GM23248 (cell line): Measurements from ENCODE around the gene ZC3H14. TPM values are rescaled to one million over a fixed set of nuclear protein-coding genes. Genes with fewer than 3 reads are reported as not detected.

Source experiments
- DNase-seq: peaks from one replicate; pipeline ENCODE4 v3.0.0-alpha.2; 2015
- H2AFZ ChIP-seq: fragments of 200-600 bp; sonication (generic); 2 replicates; pipeline ENCODE4 v1.6.1; 2016; ENCODE audit warnings: antibody characterized with exemption
- H3F3A ChIP-seq: fragments of 200-600 bp; sonication (generic); 2 replicates; pipeline ENCODE4 v1.6.1; 2016; ENCODE audit warnings: mild to moderate bottlenecking, antibody characterized with exemption, mixed run types; ENCODE audit not compliant: insufficient read depth
- H3K27ac ChIP-seq: fragments of 200-600 bp; sonication (generic); 2 replicates; pipeline ENCODE4 v1.5.1; 2016; ENCODE audit warnings: mild to moderate bottlenecking
- H3K27me3 ChIP-seq: fragments of 200-600 bp; sonication (generic); replicated peaks from 2 replicates; pipeline ENCODE4 v1.6.1; 2016; ENCODE audit warnings: mild to moderate bottlenecking; ENCODE audit not compliant: insufficient read depth
- H3K36me3 ChIP-seq: fragments of 200-600 bp; sonication (generic); 2 replicates; pipeline ENCODE4 v1.6.1; 2016; ENCODE audit warnings: low read depth, mild to moderate bottlenecking
- H3K4me1 ChIP-seq: fragments of 200-600 bp; sonication (generic); 2 replicates; pipeline ENCODE4 v1.6.1; 2016; ENCODE audit warnings: mild to moderate bottlenecking; ENCODE audit not compliant: insufficient read depth
- H3K4me2 ChIP-seq: fragments of 200-600 bp; sonication (generic); one replicate; pipeline ENCODE4 v1.6.1; 2016; ENCODE audit warnings: mild to moderate bottlenecking; ENCODE audit not compliant: unreplicated experiment
- H3K4me3 ChIP-seq: fragments of 200-600 bp; sonication (generic); 2 replicates; pipeline ENCODE4 v1.5.1; 2016; ENCODE audit warnings: mild to moderate bottlenecking
- H3K79me2 ChIP-seq: fragments of 200-600 bp; sonication (generic); 2 replicates; pipeline ENCODE4 v1.6.1; 2016; ENCODE audit warnings: mild to moderate bottlenecking; ENCODE audit not compliant: insufficient read depth
- H3K9ac ChIP-seq: fragments of 200-600 bp; sonication (generic); 2 replicates; pipeline ENCODE4 v1.6.1; 2016; ENCODE audit warnings: mild to moderate bottlenecking
- H3K9me2 ChIP-seq: fragments of 200-600 bp; sonication (generic); 2 replicates; pipeline ENCODE4 v1.6.1; 2016; ENCODE audit warnings: mixed run types, mild to moderate bottlenecking, moderate library complexity; ENCODE audit not compliant: insufficient read depth
- H3K9me3 ChIP-seq: fragments of 200-600 bp; sonication (generic); one replicate; pipeline ENCODE4 v1.6.1; 2017; ENCODE audit warnings: low read depth
- H4K20me1 ChIP-seq: fragments of 200-600 bp; sonication (generic); 2 replicates; pipeline ENCODE4 v1.6.0; 2016; ENCODE audit not compliant: insufficient read depth
- EZH2 ChIP-seq: fragments of 200-600 bp; sonication (generic); IDR thresholded peaks from 2 replicates; pipeline ENCODE4 v1.6.1; 2018; ENCODE audit warnings: antibody characterized with exemption, mild to moderate bottlenecking; ENCODE audit not compliant: insufficient read depth, poor library complexity, severe bottlenecking
- EZH2phosphoT487 ChIP-seq: fragments of 200-600 bp; sonication (generic); IDR thresholded peaks from 2 replicates; pipeline ENCODE4 v1.6.1; 2018; ENCODE audit warnings: antibody characterized with exemption, moderate library complexity, mild to moderate bottlenecking, low read depth; ENCODE audit not compliant: insufficient read depth
- WGBS, 2 experiments: methylation state at CpG; one replicate each; pipeline ENCODE4 v1.1.6; 2015 to 2017; ENCODE audit warnings: low lambda C conversion rate in 2 of 2, low coverage in 1 of 2; ENCODE audit errors: missing lambda C conversion rate in 2 of 2; 5-methylcytosine and 5-hydroxymethylcytosine counted together
- in situ Hi-C: fragments of 300-500 bp; cut with MboI; formaldehyde crosslinking; loops from 2 replicates; pipeline ENCODE4 v1.15.0; 2020
- polyA plus RNA-seq: library from polyadenylated mRNA; unstranded; fragments of >200 nt; fragmentation: Nextera tagmentation; extraction: Ambion mirVana; gene quantifications from 2 replicates; pipeline ENCODE4 v1.2.1, GENCODE V29; 2016
- total RNA-seq: library from RNA; depleted of rRNA; stranded (reverse); fragments of >200 nt; shearing (Covaris generic); gene quantifications from 2 replicates; pipeline ENCODE4 v1.2.3, GENCODE V29; 2014

ZC3H14 gene
- total and polyA plus RNA-seq, 2 experiments from 2014 or later: 65.6 to 70.0 TPM

GRCh38 chr14:88639221-88639620, 76.4 kb downstream of the ZC3H14 start:
- Histone ChIP-seq H3K9me2 (peaks cover 4% of the 10 kb centered on the region; the same call in 1 of the 2 replicates), H3K4me1 (no peaks in the 10 kb centered on the region), H2AFZ (no peak overlapping the region), H3K4me3 (no peak overlapping the region), H3K27ac (no peak overlapping the region), H4K20me1 (no peaks in the 10 kb centered on the region), H3K4me2 (no peak overlapping the region), H3K36me3 (no peaks in the 10 kb centered on the region), H3K79me2 (no peaks in the 10 kb centered on the region), H3K9ac (no peak overlapping the region), H3K27me3 (no peaks in the 10 kb centered on the region), H3F3A (no peaks in the 10 kb centered on the region), H3K9me3 (no peaks in the 10 kb centered on the region)
- 8 to 14% methylated on average over 1 of the region's 1 CpG for whole genome bisulfite sequencing, 2 experiments
- DNase-seq: no peak
- no peak for TF ChIP-seq EZH2
- no peak for TF ChIP-seq EZH2phosphoT487
- in situ Hi-C loops: no loop called here

DNA sequence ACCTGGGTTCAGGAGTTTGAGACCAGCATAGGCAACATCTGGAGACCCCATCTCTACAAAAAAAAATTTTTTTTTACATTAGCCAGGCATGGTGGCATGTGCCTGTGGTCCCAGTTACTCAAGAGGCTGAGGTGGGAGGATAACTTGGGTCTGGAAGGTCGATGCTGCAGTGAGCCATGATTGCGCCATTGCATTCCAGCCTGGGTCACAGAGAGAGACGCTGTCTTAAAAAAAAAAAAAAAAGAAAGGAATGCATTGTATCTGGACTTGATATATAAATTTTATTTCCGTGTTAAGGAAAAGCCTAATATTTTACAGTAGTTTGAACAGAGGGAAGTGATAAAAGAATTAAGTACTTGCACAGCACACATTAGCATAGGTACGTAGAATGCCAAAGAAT, 97.2 kb downstream of the ZC3H14 start:
- Histone ChIP-seq H3K27me3 (no peaks in the 10 kb centered on the region), H3K4me2 (no peak overlapping the region), H3K27ac (no peak overlapping the region), H4K20me1 (no peaks in the 10 kb centered on the region), H3K9me2 (no peaks in the 10 kb centered on the region), H3K9ac (no peak overlapping the region), H3K4me1 (no peaks in the 10 kb centered on the region), H2AFZ (no peak overlapping the region), H3K36me3 (no peaks in the 10 kb centered on the region), H3F3A (no peaks in the 10 kb centered on the region), H3K4me3 (no peak overlapping the region), H3K79me2 (no peaks in the 10 kb centered on the region), H3K9me3 (no peaks in the 10 kb centered on the region)
- no peak for DNase-seq
- 72 to 80% methylated on average over 5 of the region's 5 CpGs for WGBS, 2 experiments
- TF ChIP-seq EZH2phosphoT487 (no peak), EZH2 (no peak)
- in situ Hi-C loops: loop anchor here (25.0 kb wide), 1 partner anchor 352 kb away; no protein-coding TSS in a partner anchor

- H3K27ac ChIP-seq: no peak overlapping the region
- H3K9me2 ChIP-seq: no peaks in the 10 kb centered on the region
- no peaks in the 10 kb centered on the region for H4K20me1 ChIP-seq
- no peaks in the 10 kb centered on the region for H3K4me1 ChIP-seq
- no peaks in the 10 kb centered on the region for H3K79me2 ChIP-seq
- no peaks in the 10 kb centered on the region for H3K9me3 ChIP-seq
- DNase-seq: peak; percentile 85
- no peaks in the 10 kb centered on the region for H3K36me3 ChIP-seq
- WGBS, 2 experiments: 35 to 41% methylated on average over 4 of the region's 4 CpGs
- in situ Hi-C loops: loop anchor here (25.0 kb wide), 1 partner anchor 345 kb away; no protein-coding TSS in a partner anchor
- no peak overlapping the region for H3K4me2 ChIP-seq
- H3K27me3 ChIP-seq: no peaks in the 10 kb centered on the region
- H3K4me3 ChIP-seq: no peak overlapping the region
- H3F3A ChIP-seq: no peaks in the 10 kb centered on the region
- H3K9ac ChIP-seq: no peak overlapping the region
- H2AFZ ChIP-seq: 0 out of 2 replicates have a peak overlapping the region, but pooled peaks have one; percentile 39
- TF ChIP-seq EZH2: no peak
- no peak for TF ChIP-seq EZH2phosphoT487
Measured at GRCh38 chr14:88667555-88668273, 104.9 kb downstream of the ZC3H14 start.

DNA sequence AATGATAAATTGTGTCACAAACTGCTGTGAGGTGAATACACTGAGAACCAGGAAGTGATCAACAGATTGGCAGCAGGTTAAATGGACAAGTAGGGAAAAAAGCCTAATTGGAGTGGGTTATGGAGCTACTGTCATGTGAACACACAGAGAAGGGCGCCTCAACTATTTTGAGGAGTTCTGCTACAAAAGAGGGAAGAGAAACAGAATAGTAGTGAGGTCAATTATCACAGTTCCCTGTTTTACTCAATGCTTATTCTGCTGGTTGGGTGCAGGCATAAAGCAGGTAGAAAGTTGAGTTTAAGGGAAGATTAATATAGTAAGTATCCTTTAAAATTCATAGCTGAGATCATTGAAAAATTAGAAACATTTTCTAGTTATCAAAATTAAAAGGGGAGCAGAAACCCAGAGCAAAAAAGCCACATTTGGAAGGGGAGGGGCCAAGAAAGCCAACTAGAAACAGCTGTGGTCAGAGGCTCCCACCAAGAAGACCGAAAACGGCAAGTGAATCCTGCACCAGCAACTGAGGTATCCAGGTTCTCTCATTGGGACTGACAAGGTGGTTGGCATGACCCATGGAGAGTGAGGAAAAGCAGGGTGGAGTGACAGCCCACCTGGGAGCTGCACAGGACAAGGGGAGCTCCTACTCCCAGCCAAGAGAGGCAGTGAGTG, 105.7 kb downstream of the ZC3H14 start:
- Histone ChIP-seq H3K27me3 (no peaks in the 10 kb centered on the region), H3K4me2 (no peak overlapping the region), H3K36me3 (no peaks in the 10 kb centered on the region), H2AFZ (no peak overlapping the region), H3K9ac (no peak overlapping the region), H3K27ac (no peak overlapping the region), H3K9me2 (no peaks in the 10 kb centered on the region), H3K4me3 (no peak overlapping the region), H3K4me1 (no peaks in the 10 kb centered on the region), H3K79me2 (no peaks in the 10 kb centered on the region), H4K20me1 (no peaks in the 10 kb centered on the region), H3K9me3 (no peaks in the 10 kb centered on the region), H3F3A (no peaks in the 10 kb centered on the region)
- no peak for DNase-seq
- 46 to 56% methylated on average over 3 of the region's 3 CpGs for WGBS, 2 experiments
- in situ Hi-C loops: loop anchor here (25.0 kb wide), 1 partner anchor 344 kb away; no protein-coding TSS in a partner anchor
- TF ChIP-seq EZH2 (no peak), EZH2phosphoT487 (no peak)
